Measurements from ENCODE around the gene LSM10. TPM values are rescaled to one million over a fixed set of nuclear protein-coding genes. Genes with fewer than 3 reads are reported as not detected.

Gene LSM10
- total RNA-seq, 2 donors from 2014 or later: 37.5 to 45.6 TPM

- Histone ChIP-seq H3K4me1 (ENCODE audit: control insufficient read depth, insufficient read depth, low read length) (peaks cover 9% of the 10 kb centered on the region), H3K9ac (ENCODE audit: extremely low read depth, low read length, poor library complexity, severe bottlenecking) (no peak overlapping the region), H3K27ac (ENCODE audit: low read depth, low read length) (no peak overlapping the region), H3K9me3 (ENCODE audit: control insufficient read depth, low read length) (no peaks in the 10 kb centered on the region), H3K4me3 (ENCODE audit: low read length) (no peak overlapping the region), H3K27me3 (ENCODE audit: control insufficient read depth, insufficient read depth, low read length, poor library complexity, severe bottlenecking) (no peaks in the 10 kb centered on the region), H3K36me3 (ENCODE audit: control insufficient read depth, insufficient read depth, low read length) (peaks cover 44% of the 10 kb centered on the region)
- Mint-ChIP-seq H3K4me1 (peaks cover 21% of the 10 kb centered on the region), H3K4me3 (no peak overlapping the region), H3K27me3 (ENCODE audit: insufficient read depth) (no peaks in the 10 kb centered on the region), H3K27ac (no peak overlapping the region), H3K36me3 (ENCODE audit: low read depth) (peaks cover 35% of the 10 kb centered on the region), H3K9me3 (no peaks in the 10 kb centered on the region)
- 93 to 97% methylated on average over 5 to 8 of the region's 8 CpGs for WGBS, 2 experiments (ENCODE audit: insufficient coverage in 1 of 2, insufficient read length in 1 of 2)
- no peak for TF ChIP-seq CTCF (conservative IDR thresholded peaks at IDR 0.05)
- DNase-seq: no peak
These were observed 6.4 kb downstream of the LSM10 start for GRCh38 chr1:36391271-36391670.

GRCh38 chr1:36390411-36390810 is 7.3 kb downstream of the LSM10 start:
- Histone ChIP-seq H3K36me3 (ENCODE audit: control insufficient read depth, insufficient read depth, low read length) (peaks cover 44% of the 10 kb centered on the region), H3K9ac (ENCODE audit: extremely low read depth, low read length, poor library complexity, severe bottlenecking) (no peak overlapping the region), H3K4me1 (ENCODE audit: control insufficient read depth, insufficient read depth, low read length) (peaks cover 9% of the 10 kb centered on the region), H3K27ac (ENCODE audit: low read depth, low read length) (no peak overlapping the region), H3K27me3 (ENCODE audit: control insufficient read depth, insufficient read depth, low read length, poor library complexity, severe bottlenecking) (no peaks in the 10 kb centered on the region), H3K9me3 (ENCODE audit: control insufficient read depth, low read length) (no peaks in the 10 kb centered on the region), H3K4me3 (ENCODE audit: low read length) (no peak overlapping the region)
- Mint-ChIP-seq H3K4me1 (peaks cover 21% of the 10 kb centered on the region), H3K27me3 (ENCODE audit: insufficient read depth) (no peaks in the 10 kb centered on the region), H3K4me3 (no peak overlapping the region), H3K36me3 (ENCODE audit: low read depth) (peaks cover 33% of the 10 kb centered on the region), H3K9me3 (no peaks in the 10 kb centered on the region), H3K27ac (no peak overlapping the region)
- 83 to 89% methylated on average over 1 to 2 of the region's 2 CpGs for WGBS, 2 experiments (ENCODE audit: insufficient coverage in 1 of 2, insufficient read length in 1 of 2)
- DNase-seq: no peak
- no peak for TF ChIP-seq CTCF (conservative IDR thresholded peaks at IDR 0.05)

GRCh38 chr1:36389999-36390398 is 7.7 kb downstream of the LSM10 start:
- Histone ChIP-seq H3K9me3 (ENCODE audit: control insufficient read depth, low read length) (no peaks in the 10 kb centered on the region), H3K36me3 (ENCODE audit: control insufficient read depth, insufficient read depth, low read length) (peaks cover 44% of the 10 kb centered on the region), H3K27ac (ENCODE audit: low read depth, low read length) (no peak overlapping the region), H3K4me1 (ENCODE audit: control insufficient read depth, insufficient read depth, low read length) (peaks cover 9% of the 10 kb centered on the region), H3K4me3 (ENCODE audit: low read length) (no peak overlapping the region), H3K27me3 (ENCODE audit: control insufficient read depth, insufficient read depth, low read length, poor library complexity, severe bottlenecking) (no peaks in the 10 kb centered on the region), H3K9ac (ENCODE audit: extremely low read depth, low read length, poor library complexity, severe bottlenecking) (no peak overlapping the region)
- Mint-ChIP-seq H3K4me3 (no peak overlapping the region), H3K27ac (peak overlapping the region; percentile 8), H3K9me3 (no peaks in the 10 kb centered on the region), H3K36me3 (ENCODE audit: low read depth) (peaks cover 33% of the 10 kb centered on the region), H3K4me1 (peaks cover 21% of the 10 kb centered on the region), H3K27me3 (ENCODE audit: insufficient read depth) (no peaks in the 10 kb centered on the region)
- DNase-seq: no peak
- WGBS, 2 experiments (ENCODE audit: insufficient coverage in 1 of 2, insufficient read length in 1 of 2): 97 to 100% methylated on average over 1 of the region's 1 CpG
- no peak for TF ChIP-seq CTCF (conservative IDR thresholded peaks at IDR 0.05)

Data from endodermal cell (in vitro differentiated cells).